Measurements from ENCODE around the gene CFAP54.

GRCh38 chr12:96861656-96862055 is 372.3 kb downstream of the CFAP54 start:
- no peak for TF ChIP-seq CTCF (IDR thresholded peaks at IDR 0.05; ENCODE audit: low read depth, low read length)
- TF ChIP-seq MAX (IDR thresholded peaks at IDR 0.05; ENCODE audit: low read depth, low read length), result no peak
